NCI-H1436 (cell line): ENCODE measurements around the gene CNIH4.
A peak's percentile ranks its signal among the peaks of the same experiment; 100 is the strongest.
"Not testable (repeated sequence)": the region's sequence is repeated elsewhere in the genome, so short reads cannot be mapped to it uniquely, and the experiment has no call there.

ENCODE experiments used
- DNase-seq: peaks from one replicate; lab custom pipeline; 2025; lab: John Stamatoyannopoulos, UW

The CNIH4 gene

DNA sequence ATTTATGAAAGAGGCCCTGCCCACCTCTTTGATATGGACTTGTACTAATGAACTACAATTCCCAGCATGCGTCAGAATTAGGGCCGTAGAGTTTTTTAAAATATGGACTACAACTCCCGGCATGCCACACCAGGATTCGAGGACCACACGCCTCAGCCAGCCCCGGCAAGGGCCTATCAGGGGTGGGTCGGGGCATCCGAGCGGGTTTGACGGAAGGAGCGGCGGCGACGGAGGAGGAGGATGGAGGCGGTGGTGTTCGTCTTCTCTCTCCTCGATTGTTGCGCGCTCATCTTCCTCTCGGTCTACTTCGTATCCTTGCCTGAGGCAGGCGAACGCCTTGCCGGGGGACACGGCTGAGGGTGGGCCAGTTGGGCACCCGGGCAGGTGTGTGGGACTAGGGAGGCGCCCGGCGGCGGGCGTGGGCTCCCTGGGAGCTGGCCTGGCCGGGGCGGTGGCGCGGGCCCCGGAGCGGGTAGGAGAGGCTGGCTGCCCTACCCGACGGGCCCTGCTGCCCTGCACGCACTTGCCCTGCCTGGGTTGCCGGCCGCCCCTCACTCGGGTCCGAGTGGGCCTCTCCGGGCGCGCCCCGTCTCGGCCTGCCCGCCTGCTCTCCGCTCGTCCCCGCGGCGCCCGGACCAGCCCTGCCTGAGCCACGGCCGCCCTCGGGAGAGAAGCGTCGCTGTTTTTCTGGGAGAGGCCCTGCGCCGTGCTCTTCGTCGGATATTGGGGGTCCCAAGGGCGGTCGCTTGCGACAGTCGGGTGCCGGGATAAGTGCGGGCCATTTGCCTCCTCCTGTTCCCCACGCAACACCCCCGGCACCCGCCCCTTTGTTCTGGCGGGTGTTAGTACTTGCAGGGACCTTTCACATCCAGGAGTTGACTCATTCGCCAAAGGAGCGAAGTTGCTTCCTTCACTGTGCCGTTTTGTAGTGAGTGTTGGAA, at the start of gene CNIH4:
CNIH4 (plus strand) TSS at position 195 of the 941 bp plus-strand sequence; CDS start at position 241, 46 bp downstream.
- peak; percentile 94 for DNase-seq

DNA sequence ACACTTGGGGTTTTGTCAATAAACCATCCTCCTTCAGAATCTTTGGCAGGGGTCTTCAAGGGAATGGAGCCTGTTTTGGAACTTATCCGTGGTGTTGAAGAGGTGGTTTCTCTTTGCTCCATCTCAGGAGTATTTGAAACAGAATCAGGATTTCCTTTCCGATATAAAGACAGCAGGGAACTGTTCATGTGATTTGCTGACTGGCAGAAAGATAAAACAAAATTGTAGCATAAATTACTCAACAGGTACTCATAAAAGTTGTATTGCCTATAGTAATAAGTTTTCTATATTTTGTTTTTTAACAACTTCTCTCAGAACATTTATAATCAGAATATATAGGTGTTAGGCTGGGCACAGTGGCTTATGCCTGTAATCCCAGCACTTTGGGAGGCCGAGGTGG, 48.6 kb upstream of the CNIH4 start:
- no peak for DNase-seq

DNA sequence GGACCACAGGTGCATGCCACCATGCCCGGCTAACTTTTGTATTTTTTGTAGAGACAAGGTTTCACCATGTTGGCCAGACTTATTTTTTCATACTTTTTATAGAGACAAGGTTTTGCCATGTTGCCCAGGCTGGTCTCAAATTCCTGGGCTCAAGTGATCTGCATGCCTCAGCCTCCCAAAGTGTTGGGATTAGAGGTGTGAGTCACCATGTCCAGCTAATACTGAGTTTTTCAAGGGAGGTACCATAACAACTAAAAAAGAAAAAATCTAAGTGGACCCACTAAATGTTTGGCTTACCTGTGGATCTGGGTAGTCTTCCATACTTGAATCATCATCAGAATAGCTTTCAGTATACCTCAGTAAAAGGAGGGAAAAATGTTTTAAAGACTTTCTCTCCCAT, 45.2 kb upstream of the CNIH4 start:
- not testable (repeated sequence) for DNase-seq

DNA sequence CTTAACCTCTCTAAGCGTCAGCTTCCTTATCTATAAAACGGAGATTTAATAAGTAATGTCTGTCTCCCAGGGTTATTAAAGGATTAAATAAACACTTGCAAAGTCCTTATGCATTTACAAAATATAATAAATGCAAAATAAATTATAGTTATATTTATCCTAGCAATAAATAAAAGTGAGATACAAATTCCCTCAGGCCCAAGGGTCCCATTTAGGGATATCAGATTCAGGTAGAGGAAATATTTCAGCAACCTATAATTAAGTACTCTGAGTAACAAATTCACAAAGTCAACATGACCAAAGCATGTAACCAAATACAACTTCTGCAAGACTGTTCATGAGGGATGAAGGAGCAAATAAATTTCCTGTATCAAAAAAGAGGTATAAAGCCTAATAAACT, 44.7 kb upstream of the CNIH4 start:
- DNase-seq, result no peak

DNA sequence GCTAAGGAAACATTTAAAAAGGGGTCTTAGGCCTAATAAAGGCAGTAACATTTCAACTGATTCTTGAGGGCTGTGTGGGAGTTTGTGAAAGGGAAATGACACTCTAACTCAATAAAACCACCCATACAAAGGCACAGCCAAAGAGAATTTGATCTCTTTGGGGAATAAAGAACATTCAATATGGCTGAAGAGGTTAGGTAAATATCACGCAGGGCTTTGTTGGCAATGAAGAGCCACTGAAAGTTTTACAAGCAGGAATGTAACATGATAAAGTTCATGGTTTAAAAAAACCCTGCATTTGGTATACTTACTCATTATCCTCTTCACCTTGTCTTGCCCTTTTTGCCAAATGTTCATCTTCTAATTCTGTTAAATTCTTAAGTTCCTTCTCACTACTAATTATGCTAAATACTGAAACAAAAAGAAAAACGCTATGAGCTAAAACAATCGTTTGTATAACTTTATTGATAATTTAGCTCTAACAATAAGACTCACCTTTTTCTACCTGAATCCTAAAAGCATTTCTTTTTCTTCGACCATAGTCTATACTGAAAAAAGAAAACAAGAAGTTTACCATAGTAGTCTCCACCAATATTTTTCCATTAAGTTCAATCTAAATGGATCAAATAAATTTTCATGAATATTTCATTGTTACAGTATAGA, 39.2 kb upstream of the CNIH4 start:
- DNase-seq, result peak; percentile 49

DNA sequence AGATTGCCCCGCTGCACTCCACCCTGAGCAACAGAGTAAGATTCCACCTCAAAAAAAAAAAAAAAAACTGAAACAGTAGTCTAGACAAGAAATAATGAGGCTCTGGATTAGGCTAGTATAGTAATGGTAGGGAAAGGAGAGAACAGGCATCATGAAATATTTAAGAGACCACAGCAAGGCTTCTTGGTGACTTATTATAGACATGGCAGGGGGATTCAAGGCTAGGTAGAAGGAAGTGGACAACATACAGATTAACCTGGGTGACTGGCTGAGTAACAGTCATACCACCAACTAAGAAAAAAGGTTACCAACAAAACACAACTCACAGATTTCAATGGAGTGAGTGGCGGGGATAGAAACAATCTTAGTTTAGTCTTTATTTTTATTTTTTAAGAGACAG, 35.0 kb upstream of the CNIH4 start:
- no peak for DNase-seq

DNA sequence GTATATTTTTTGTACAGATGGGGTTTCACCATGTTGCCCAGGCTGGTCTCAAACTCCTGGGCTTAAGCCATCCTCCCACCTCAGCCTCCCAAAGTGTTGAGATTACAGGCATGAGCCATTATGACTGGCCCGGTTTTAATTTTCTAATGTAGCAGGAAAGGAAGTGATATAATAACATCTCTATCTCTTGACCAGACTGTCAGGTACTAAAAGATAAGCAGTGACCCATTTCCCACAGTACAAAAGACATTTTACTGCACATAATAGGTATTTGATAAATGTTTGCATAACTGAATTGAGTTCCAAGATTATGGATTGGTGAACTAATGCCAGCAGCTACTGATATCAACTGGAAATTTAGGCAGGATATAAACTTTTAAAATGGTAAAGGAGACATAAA, 30.7 kb upstream of the CNIH4 start:
- DNase-seq, result no peak

DNA sequence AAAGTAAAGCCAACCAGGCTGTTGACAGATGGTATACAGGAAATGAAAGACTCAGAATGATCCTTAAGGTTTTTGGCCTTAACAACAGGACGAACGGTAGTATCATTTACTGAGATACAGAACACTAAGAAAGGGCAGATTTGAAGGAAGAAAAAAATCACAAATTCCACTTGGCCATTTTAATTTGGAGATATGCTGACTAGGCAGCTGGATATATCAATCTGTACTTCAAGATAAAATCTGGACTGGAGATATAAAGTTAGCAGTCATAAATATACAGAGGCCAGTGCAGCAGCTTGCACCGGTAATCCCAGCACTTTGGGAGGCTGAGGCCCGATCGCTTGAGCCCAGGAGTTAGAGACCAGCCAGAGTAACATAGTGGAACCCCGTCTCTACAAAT, 28.0 kb upstream of the CNIH4 start:
- no peak for DNase-seq

DNA sequence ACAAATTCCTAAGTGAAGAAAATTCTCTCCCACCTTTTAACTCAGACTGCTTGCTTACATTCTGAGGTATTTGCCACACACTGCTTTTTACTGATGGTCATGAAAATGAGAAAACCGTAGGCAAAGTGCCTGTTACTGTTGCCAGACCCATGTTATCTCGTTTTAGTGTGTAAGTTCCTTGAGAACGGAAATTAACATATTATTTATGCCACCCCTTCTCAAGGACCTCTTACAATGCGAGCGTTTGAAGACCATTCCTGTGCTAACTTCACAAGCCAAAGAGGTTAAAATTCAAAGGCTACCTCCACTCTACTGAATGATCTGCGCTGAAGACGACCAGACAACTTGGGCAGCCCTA, 27.2 kb upstream of the CNIH4 start:
- DNase-seq, result no peak

DNA sequence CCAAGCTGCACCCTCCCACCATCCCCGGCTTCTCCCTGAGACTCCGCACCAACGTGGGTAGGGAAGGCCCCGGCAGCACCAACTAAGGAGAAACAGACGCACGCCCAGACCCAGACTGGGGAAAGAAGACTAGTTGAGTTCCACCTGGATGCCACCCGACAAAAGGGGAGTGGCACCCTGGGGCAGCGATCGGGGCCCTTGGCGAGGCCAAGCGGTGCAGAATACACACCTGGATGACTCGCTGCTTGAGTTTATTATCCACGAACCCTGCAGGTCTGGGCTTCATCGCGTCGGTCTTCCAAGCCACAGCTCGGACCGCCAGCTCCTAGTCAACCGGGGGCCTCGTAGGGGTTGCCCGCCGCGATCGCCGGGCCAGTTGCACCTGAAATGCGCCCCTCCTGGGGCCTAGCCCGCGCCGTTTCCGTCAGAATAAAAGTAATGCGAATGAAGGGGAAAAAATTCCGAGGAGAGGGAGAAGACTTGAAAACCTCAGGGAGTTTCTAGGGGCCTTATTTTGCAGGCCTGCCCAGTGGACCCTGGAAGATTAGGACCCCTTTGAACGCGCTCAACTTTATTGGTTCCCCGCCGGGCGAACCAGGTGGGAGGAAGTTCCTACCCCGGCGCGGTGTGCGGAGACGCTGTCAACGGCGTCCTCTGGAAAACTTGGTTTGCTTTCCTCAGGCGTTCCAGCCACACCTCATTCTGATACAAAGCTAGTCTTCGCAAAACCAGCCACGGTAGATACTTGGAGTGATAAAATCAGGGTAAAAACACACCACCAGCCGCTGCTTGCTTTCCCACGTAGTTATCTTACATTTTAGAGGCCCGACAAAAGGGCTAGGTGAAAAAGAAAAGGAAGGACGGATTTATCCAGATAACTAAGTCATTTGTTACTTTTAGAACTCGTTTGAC, 26.6 kb upstream of the CNIH4 start, which contains the start of gene NVL:
NVL (minus strand) TSS at position 331 of the 912 bp plus-strand sequence; CDS start at position 286, 45 bp downstream.
- peak; percentile 88 for DNase-seq

DNA sequence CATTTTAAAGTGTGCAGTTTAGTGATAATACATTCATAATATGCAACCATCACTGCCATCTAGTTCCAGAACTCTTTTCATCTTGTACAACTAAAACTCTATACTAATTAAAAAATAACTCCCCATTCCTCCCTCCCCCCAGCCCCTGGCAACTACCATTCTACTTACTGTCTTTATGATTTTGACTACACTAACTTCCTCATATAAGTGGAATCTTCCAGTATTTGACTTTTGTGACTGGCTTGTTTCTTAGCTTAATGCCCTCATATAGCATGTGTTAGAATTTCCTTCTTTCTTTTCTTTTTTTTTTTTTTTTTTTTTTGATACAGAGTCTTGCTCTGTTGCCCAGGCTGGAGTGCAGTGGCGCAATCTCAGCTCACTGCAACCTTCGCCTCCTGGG, 25.4 kb upstream of the CNIH4 start:
- no peak for DNase-seq

DNA sequence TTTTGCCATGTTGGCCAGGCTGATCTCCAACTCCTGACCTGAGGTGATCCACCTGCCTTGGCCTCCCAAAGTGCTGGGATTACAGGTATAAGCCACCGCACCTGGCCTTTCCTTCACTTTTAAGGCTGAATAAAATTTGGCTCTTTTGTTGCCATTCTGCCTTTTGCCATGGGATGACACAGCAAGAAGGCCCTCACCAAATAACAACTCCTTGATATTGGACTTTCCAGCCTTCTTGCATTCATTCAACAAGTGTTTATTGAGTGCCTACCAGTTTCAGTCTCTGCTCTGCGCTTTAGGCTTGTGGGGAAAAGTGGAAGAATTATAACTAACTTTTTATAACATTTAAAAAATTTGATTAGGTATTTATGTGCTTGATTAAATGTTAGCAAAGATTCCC, 24.9 kb upstream of the CNIH4 start:
- no peak for DNase-seq

DNA sequence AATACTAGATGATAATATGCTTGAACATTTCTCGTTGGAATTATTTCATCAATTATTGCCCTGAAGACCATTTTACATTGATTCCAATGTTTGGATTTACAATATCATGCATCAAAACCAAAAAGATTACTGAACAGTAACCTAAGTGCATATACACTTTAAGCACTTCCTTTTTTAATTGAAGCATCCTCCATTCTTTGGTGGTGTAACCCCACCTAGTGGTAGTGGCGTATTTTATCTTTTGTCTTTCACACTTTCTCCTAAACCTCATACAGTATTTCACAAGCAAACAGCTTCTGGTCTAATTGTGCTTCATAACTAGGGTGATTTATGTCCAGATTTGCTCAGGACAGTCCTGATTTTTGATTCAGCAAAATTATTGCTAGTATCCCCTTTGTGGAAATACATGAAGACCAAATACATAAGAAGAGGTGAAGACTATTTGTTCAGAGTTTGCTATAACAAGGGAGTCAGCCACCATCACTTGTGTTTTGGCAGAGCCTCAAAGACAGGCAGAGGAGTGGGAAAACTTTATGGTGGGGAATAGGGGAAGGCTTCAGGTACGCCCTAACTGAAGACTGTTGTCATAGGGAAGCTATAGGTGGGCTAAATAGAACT, 23.3 kb upstream of the CNIH4 start:
- DNase-seq, result peak; percentile 70

DNA sequence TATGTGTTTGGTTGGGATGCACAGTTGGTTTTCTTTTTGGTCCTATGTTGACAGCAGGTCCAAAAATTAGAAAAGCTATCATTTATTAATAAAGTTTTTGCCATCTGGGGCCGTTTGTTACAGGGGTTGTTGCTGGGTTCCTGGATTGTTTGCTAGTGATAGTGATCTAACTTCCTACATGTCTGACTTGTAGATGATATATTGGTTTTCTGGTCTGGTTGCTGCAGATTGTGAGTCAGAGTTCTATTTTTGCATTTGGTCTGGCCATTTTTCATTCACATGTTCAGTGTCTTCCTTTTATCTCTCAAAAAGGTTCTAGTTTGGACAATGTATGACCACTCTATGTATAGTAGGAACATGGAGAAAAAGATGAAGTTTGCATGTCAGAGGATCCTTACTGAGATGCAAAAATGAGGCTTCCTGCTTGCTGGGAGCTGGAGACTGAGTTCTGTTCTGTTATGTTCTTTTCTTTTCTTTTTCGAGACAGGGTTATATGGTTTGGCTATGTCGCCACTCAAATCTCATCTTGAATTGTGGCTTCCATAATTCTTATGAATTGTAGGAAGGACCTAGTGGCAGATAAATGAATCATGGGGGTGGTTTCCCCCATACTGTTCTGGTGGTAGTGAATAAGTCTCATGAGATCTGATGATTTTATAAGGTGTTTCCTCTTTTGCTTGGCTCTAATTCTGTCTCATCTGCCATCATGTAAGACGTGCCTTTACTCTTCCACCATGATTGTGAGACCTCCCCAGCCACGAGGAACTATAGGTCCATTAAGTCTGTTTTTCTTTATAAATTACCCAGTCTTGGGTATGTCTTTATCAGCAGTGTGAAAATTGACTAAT, 22.5 kb upstream of the CNIH4 start:
- DNase-seq, result no peak

DNA sequence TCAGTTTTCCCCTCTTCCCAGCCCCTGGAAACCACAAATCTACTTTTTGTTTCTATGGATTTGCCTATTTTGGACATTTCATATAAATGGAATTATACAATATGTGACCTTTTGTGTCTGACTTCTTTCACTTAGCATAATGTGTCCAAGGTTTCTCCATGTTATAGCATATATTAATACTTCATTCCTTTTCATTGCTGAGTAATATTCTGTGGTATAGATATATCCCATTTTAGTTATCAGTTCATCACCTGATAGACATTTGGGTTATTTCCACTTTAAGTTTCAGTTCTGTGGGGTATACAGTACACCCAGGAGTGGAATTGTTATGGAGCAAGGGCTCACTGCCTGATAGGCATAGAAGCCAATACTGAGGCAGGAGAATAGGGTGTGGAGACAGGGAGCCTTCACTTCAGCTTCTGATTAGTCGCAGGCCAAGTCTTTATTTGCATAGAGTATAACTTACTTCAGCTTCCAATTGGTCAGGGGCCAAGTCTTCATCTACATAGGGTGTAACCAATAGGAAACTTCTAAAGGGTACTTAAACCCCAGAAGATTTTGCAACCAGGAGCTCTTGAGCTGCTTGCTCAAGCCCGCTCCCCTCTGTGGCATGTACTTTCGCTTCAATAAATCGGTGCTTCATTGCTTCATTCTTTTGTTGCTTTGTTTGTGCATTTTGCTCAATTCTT, 18.4 kb upstream of the CNIH4 start:
- DNase-seq, result no peak

DNA sequence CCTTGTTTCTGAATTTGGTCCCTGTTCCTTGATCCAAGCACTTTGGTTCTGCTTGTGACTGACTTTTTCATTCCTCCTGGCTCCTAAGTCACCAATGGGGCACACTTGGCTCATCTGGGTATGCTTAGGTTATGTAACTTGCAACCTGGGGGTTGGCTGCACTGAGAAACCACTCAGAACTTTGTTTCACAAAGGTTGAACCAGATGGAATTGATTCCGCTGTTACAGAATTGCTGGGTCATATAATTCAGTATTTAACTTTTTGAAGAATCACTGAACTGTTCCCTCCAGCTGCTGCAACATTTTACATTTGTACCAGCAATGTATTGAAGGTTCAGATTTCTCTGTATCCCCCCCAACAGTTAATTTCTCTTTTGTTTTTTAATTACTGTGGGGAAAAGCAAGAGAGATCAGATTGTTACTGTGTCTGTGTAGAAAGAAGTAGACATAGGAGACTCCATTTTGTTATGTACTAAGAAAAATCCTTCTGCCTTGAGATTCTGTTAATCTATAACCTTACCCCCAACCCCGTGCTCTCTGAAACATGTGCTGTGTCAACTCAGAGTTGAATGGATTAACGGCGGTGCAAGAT, 17.1 kb upstream of the CNIH4 start:
- DNase-seq, result no peak

DNA sequence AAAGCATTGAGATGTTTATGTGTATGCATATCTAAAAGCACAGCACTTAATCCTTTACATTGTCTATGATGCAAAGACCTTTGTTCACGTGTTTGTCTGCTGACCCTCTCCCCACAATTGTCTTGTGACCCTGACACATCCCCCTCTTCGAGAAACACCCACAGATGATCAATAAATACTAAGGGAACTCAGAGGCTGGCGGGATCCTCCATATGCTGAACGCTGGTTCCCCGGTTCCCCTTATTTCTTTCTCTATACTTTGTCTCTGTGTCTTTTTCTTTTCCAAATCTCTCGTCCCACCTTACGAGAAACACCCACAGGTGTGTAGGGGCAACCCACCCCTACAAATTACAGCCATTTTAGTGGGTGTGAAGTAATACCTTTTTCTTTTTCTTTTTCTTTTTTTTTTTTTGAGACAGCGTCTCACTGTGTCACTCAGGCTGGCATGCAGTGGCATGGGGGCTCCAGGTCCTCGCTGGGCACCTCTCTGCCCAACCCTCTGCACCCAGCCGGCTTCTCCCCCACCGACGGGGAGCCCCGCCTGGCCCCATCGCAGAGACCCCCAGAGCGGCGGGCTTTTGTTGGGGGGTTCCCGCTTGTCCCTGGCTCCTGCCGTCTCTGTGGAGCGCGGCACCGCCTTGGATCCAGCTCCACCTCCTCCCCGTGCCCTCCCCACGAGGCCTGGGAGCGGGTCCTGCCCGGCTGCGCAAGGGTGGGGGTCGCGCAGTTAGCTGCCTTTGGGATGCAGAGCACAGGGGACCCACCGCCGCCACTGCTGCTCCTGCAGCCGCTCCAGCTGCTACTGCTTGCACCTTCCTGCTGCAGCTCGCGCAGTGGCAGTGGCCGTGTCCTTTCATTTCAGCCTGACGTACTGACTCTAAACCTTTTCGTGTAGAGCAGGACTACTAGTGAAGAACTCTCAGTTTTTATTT, 16.0 kb upstream of the CNIH4 start:
- DNase-seq, result not testable (repeated sequence)

DNA sequence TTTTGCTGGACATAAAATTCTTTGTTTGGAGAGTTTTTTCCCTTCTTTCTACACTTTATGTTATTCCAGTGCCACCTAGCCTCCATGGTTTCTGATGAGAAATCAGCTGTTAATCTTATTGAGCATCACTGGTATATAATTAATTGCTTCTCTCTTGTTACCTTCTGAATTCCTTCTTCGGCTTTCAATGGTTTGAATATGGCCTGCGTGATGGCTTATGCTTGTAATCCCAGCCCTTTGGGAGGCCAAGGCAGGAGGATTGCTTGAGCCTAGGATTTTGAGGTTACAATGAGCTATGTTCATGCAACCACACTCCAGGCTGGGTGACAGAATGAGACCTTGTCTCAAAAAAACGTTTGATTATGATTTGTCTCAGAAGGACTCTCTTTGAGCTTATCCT, 13.0 kb upstream of the CNIH4 start:
- no peak for DNase-seq

DNA sequence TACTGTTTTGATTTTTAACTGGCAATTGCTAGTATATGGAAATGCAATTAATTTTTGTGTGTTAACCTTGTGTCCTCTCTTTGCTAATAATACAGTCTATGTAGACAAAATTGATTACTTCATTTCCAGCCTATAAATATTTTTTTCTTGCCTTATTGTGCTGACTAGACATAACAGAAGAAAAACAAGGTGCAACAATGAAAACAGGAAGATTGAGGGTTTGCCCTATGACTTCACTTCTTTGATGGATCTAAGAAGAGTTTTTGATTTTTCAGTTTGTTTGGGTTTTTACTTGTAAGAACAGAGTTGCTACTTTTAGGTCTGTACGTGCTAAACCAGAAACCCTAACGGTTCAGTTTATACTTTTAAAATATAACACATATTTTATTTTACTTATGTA, 8.5 kb upstream of the CNIH4 start:
- no peak for DNase-seq
